ENCODE results near the gene GSAP. TPM values are rescaled to one million over a fixed set of nuclear protein-coding genes. Genes with fewer than 3 reads are reported as not detected.

Gene GSAP
- total RNA-seq, 1 experiment from 2014 or later = not detected

- in situ Hi-C loops (cut with HindIII; ENCODE audit: low sequenced_read_pairs) = no loop called here
Observed at GRCh38 chr7:77269360-77270093, 146.6 kb downstream of the GSAP start.

GRCh38 chr7:77266291-77266794, 149.8 kb downstream of the GSAP start:
- in situ Hi-C loops (cut with HindIII; ENCODE audit: low sequenced_read_pairs) = no loop called here
- DNase-seq (ENCODE audit: low spot score) = no peak

More at GRCh38 chr7:77269360-77270093, 146.6 kb downstream of the GSAP start:
- DNase-seq (ENCODE audit: low spot score) = no peak

GRCh38 chr7:77265666-77266065, 150.5 kb downstream of the GSAP start:
- no peak for DNase-seq (ENCODE audit: low spot score)

GRCh38 chr7:77262316-77262715, 153.8 kb downstream of the GSAP start:
- DNase-seq (ENCODE audit: low spot score) = no peak

More at GRCh38 chr7:77265666-77266065, 150.5 kb downstream of the GSAP start:
- in situ Hi-C loops (cut with HindIII; ENCODE audit: low sequenced_read_pairs) = no loop called here

More at GRCh38 chr7:77262316-77262715, 153.8 kb downstream of the GSAP start:
- in situ Hi-C loops (cut with HindIII; ENCODE audit: low sequenced_read_pairs) = no loop called here

Other genes with a start within 250 kb of the GSAP start
- gene FGL2, start 216.5 kb downstream of the GSAP start, total RNA-seq (2014; rRNA removed; shearing (Covaris generic)) = not detected in 2 replicates
- gene PTPN12, start 120.9 kb upstream of the GSAP start, total RNA-seq (2014; rRNA removed; shearing (Covaris generic)) = 22.9 and 27.2 TPM in 2 replicates

Data from G401 (cell line).